Activated naive CD8-positive, alpha-beta T cell treated with anti-CD3 and anti-CD28 coated beads, Interleukin-2, amount 10 ng/mL, durations not matched to agents 7 days and 5 days (primary cell): Measurements from ENCODE around the gene C18orf63. TPM values are rescaled to one million over a fixed set of nuclear protein-coding genes. Genes with fewer than 3 reads are reported as not detected.
A peak's percentile ranks its signal among the peaks of the same experiment; 100 is the strongest.

Source experiments
- ATAC-seq: fragments of 150-1000 bp; cut with Tn5 transposase; one replicate; pipeline ENCODE4 v1.10.0; 2021; ENCODE audit warnings: low read depth, moderate library complexity
- POLR2A ChIA-PET: fragments of 350-600 bp; sonication (Branson Sonifier 250); formaldehyde crosslinking; loops from one replicate; lab custom pipeline; 2021; ENCODE audit warnings: antibody characterized with exemption; lab: Charles Lee
- DNase-seq: peaks from one replicate; pipeline ENCODE4 v3.0.0; 2021
- H3K27ac Mint-ChIP-seq: one replicate; pipeline ENCODE4 v1.8.0; 2022; ENCODE audit warnings: mild to moderate bottlenecking, mixed read lengths
- H3K27me3 Mint-ChIP-seq: one replicate; pipeline ENCODE4 v1.8.0; 2022; ENCODE audit warnings: mild to moderate bottlenecking, moderate library complexity, mixed read lengths
- H3K36me3 Mint-ChIP-seq: one replicate; pipeline ENCODE4 v1.8.0; 2021; ENCODE audit warnings: mild to moderate bottlenecking, mixed read lengths
- H3K4me1 Mint-ChIP-seq: one replicate; pipeline ENCODE4 v1.8.0; 2021; ENCODE audit warnings: mixed read lengths
- H3K4me3 Mint-ChIP-seq: one replicate; pipeline ENCODE4 v1.8.0; 2022; ENCODE audit warnings: mild to moderate bottlenecking, moderate library complexity, mixed read lengths
- H3K9me3 Mint-ChIP-seq: one replicate; pipeline ENCODE4 v1.8.0; 2021; ENCODE audit warnings: mixed read lengths
- total RNA-seq, 2 experiments: library from RNA; stranded (reverse); gene quantifications; one replicate each; pipeline ENCODE4 v1.2.3, GENCODE V29; 2021

C18orf63 gene
- total RNA-seq, 2 experiments from 2014 or later, result not detected

DNA sequence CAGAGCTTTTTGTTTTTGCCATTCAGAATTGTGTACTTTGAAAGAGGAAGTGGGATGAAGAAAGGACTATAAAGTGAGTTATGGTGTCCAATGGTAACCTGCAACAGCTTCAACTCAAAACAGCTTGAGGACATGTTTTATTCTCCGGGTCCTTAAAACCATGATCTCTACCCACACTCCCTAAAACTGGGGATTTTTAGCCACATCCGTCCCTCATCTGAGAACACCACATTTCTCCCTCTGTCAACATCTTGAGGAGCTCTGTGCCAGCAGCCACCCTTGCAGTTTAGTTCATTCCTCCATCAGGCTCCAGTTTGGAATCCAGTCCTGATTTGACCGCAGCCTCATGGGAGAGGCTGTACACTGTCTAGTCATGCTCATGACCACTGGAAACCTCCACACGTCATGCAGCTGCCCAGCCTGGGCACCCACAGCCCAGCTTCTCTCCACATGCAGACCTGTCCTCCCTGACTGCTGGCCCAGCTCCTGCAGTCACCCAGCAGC, 62.6 kb downstream of the C18orf63 start:
- peak; percentile 57 for DNase-seq

GRCh38 chr18:74380916-74381315, 65.3 kb downstream of the C18orf63 start:
- Mint-ChIP-seq H3K27ac (no peak overlapping the region), H3K27me3 (no peaks in the 10 kb centered on the region), H3K4me1 (peaks cover 23% of the 10 kb centered on the region), H3K9me3 (no peaks in the 10 kb centered on the region), H3K36me3 (peaks cover 2% of the 10 kb centered on the region), H3K4me3 (no peak overlapping the region)
- ATAC-seq (no peak), DNase-seq (no peak)
- POLR2A ChIA-PET, result no interaction called here

More for the DNA sequence above, 62.6 kb downstream of the C18orf63 start:
- POLR2A ChIA-PET, result interaction anchor here (0.8 to 1.6 kb wide), 7 partner anchors 23 to 121 kb away, joined by 3 to 8 read pairs (median 4); partner anchors contain the start of gene CNDP2
- H3K9me3 Mint-ChIP-seq, result no peaks in the 10 kb centered on the region
- peak; percentile 66 for ATAC-seq
- H3K4me3 Mint-ChIP-seq, result peak overlapping the region; percentile 59
- peaks cover 37% of the 10 kb centered on the region for H3K4me1 Mint-ChIP-seq
- peaks cover 4% of the 10 kb centered on the region for H3K36me3 Mint-ChIP-seq
- H3K27ac Mint-ChIP-seq, result peak overlapping the region; percentile 86
- no peaks in the 10 kb centered on the region for H3K27me3 Mint-ChIP-seq

DNA sequence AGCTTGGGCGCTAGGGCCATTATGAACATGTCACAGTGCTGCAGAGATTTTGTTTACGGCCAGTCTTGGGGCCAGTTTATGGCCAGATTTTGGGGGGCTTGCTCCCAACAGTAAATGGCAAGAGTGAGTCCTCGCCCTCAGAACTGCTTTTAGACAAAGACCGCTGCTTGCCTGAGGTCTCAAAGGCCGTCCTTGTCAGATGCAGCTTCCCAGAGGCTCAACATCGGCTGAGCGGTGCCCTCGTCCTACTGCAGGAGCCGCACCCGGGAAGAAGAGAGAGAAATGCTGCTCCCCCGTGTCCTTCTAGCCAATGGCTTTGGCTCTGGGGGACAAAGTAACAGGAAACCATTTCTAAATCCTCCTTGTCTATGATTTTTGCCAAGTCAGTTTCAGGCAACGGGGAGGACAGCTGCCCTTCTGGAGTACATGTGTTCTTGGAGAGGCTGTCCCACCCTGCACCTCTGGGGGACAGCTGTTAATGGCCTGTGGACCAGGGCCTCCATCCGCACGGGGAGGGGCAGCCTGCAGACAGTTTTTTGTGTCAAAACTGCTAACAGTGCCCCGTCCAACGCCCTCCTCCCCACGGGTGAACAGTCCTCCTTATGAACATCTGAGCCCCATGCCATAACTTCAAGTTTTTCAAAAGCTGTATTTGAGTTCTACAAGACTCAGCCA, 66.1 kb downstream of the C18orf63 start:
- no peak for DNase-seq
- H3K27ac Mint-ChIP-seq, result no peak overlapping the region
- ATAC-seq, result no peak
- POLR2A ChIA-PET, result no interaction called here
- no peak overlapping the region for H3K4me3 Mint-ChIP-seq
- H3K36me3 Mint-ChIP-seq, result peaks cover 2% of the 10 kb centered on the region
- H3K9me3 Mint-ChIP-seq, result no peaks in the 10 kb centered on the region
- no peaks in the 10 kb centered on the region for H3K27me3 Mint-ChIP-seq
- peaks cover 18% of the 10 kb centered on the region for H3K4me1 Mint-ChIP-seq

GRCh38 chr18:74382481-74383017, 66.9 kb downstream of the C18orf63 start:
- DNase-seq (no peak), ATAC-seq (no peak)
- no peaks in the 10 kb centered on the region for H3K27me3 Mint-ChIP-seq
- H3K36me3 Mint-ChIP-seq, result peaks cover 2% of the 10 kb centered on the region
- H3K4me3 Mint-ChIP-seq, result no peak overlapping the region
- no peak overlapping the region for H3K27ac Mint-ChIP-seq
- H3K9me3 Mint-ChIP-seq, result no peaks in the 10 kb centered on the region
- POLR2A ChIA-PET, result no interaction called here
- H3K4me1 Mint-ChIP-seq, result peaks cover 17% of the 10 kb centered on the region

DNA sequence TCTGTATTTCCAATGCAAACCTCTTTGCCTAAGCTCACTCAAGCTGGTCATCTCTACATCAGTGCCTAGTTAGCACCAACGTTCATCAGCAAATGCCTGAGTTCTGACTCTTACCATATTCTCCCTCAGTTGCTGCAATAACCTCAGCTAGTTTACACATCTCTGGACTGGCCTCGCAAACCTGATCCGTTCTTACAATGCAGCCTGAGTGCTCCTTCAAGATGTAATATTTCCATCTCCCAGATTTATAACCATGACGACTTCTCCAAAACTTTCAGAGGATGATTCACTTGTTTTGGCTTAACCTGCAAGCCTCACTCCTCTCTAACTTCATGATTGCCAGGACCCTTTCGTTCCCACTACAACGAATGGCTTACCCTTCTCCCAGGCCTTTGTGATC, 71.7 kb downstream of the C18orf63 start:
- ATAC-seq, result no peak
- no peak for DNase-seq
- POLR2A ChIA-PET, result interaction anchor here (0.6 kb wide), 1 partner anchor 22 kb away, joined by 3 read pairs; no protein-coding TSS in a partner anchor
- H3K4me3 Mint-ChIP-seq, result no peak overlapping the region
- no peak overlapping the region for H3K27ac Mint-ChIP-seq
- H3K9me3 Mint-ChIP-seq, result no peaks in the 10 kb centered on the region
- H3K36me3 Mint-ChIP-seq, result no peaks in the 10 kb centered on the region
- no peaks in the 10 kb centered on the region for H3K27me3 Mint-ChIP-seq
- peaks cover 12% of the 10 kb centered on the region for H3K4me1 Mint-ChIP-seq

GRCh38 chr18:74388227-74388626, 72.6 kb downstream of the C18orf63 start:
- Mint-ChIP-seq H3K9me3 (no peaks in the 10 kb centered on the region), H3K4me3 (no peak overlapping the region), H3K4me1 (peaks cover 12% of the 10 kb centered on the region), H3K27me3 (no peaks in the 10 kb centered on the region), H3K27ac (no peak overlapping the region), H3K36me3 (no peaks in the 10 kb centered on the region)
- POLR2A ChIA-PET, result interaction anchor here (1.1 kb wide), 1 partner anchor 14 kb away, joined by 4 read pairs; no protein-coding TSS in a partner anchor
- DNase-seq (no peak), ATAC-seq (no peak)

DNA sequence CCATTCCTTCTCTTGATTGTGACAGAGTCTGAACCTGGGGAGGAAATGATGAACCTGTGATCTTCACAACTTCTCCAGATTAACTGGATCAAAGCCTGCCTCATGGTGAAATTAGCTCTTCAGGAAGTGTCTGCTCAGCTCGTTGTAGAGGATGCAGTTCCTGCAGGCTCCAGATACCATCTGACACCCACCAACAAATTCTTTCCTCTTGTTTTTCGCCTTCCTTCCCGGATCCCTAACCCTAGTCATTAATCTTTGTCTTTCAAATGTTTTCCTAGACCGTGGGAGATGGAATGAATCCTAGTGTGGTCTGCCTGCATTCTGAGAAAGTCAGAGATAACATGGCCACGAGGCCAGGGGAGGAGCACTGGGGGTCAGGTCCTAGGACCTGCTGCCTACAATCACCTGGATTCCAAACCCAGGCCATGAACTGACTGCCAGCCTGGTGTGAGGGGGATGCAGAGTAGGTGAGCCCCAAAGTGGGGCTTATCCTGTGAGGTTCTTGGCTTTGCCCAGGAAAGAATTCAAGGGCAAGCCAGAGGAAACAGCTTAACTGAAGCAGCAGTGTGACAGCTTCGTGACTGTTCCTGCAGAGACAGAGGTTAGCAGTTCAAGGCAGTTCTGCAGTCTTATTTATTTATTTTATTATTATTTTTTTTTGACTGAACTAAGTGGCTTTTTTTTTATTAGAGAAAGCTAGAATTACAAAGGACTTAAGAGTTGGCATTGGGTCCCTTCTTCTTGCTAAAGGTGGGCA, 73.7 kb downstream of the C18orf63 start:
- peak overlapping the region; percentile 22 for H3K27ac Mint-ChIP-seq
- ATAC-seq, result peak; percentile 56

DNA sequence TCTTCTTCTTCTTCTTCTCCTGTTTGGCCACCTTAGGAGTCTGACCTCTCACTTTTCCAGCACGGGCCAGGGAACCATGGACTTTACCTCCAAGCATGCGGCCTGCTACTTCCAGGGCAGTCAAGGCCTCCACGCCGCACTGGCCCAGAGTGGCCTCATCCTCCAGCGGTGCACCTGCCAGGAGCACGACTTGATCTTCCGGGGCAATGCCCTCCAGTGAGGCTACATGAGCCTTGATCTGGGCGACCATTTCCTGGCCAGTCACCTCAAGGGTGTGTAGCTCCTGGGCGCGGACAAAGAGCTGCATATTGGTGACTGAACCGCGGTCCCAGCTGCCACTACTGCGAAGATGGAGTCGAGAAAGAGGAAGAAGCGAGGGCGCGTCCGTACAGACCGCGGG, 74.4 kb downstream of the C18orf63 start:
- Mint-ChIP-seq H3K27ac (no peak overlapping the region), H3K27me3 (peaks cover 8% of the 10 kb centered on the region), H3K9me3 (no peaks in the 10 kb centered on the region), H3K36me3 (no peaks in the 10 kb centered on the region), H3K4me1 (peaks cover 12% of the 10 kb centered on the region), H3K4me3 (no peak overlapping the region)
- POLR2A ChIA-PET, result no interaction called here
- ATAC-seq (no peak), DNase-seq (no peak)

More for the DNA sequence above, 73.7 kb downstream of the C18orf63 start:
- POLR2A ChIA-PET, result interaction anchor here (0.6 to 1.1 kb wide), 3 partner anchors 10 to 15 kb away, joined by 3 to 4 read pairs (median 4); no protein-coding TSS in a partner anchor
- no peaks in the 10 kb centered on the region for H3K9me3 Mint-ChIP-seq
- DNase-seq, result no peak
- H3K4me1 Mint-ChIP-seq, result peaks cover 12% of the 10 kb centered on the region
- H3K27me3 Mint-ChIP-seq, result peaks cover 3% of the 10 kb centered on the region
- H3K4me3 Mint-ChIP-seq, result no peak overlapping the region
- H3K36me3 Mint-ChIP-seq, result no peaks in the 10 kb centered on the region

GRCh38 chr18:74390900-74391299, 75.3 kb downstream of the C18orf63 start:
- H3K27ac Mint-ChIP-seq, result no peak overlapping the region
- no peaks in the 10 kb centered on the region for H3K36me3 Mint-ChIP-seq
- POLR2A ChIA-PET, result interaction anchor here (1.2 kb wide), 1 partner anchor 108 kb away, joined by 3 read pairs; no protein-coding TSS in a partner anchor
- ATAC-seq (no peak), DNase-seq (no peak)
- H3K4me3 Mint-ChIP-seq, result no peak overlapping the region
- peaks cover 12% of the 10 kb centered on the region for H3K4me1 Mint-ChIP-seq
- H3K27me3 Mint-ChIP-seq, result peaks cover 11% of the 10 kb centered on the region
- no peaks in the 10 kb centered on the region for H3K9me3 Mint-ChIP-seq

DNA sequence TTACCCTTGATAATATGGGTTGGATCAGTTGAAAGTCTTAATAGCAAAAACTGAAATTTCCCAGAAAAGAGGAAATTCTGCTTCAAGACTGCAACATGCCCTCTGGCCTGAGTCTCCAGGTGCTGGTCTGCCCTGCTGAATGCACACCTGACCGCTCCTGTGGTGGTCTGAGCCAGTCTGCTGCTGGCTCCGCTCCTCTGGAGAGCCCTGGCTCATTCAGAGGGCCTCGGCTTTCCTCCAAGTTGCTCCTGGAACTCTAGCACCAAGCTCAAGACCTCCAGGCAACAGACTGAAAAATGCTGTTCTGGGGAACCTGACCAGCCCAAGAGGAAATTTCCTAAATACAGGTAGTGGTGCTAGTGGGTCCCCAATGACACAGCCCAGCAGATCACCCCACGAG, 76.7 kb downstream of the C18orf63 start:
- Mint-ChIP-seq H3K27ac (no peak overlapping the region), H3K9me3 (no peaks in the 10 kb centered on the region), H3K4me3 (no peak overlapping the region), H3K36me3 (no peaks in the 10 kb centered on the region), H3K27me3 (peaks cover 11% of the 10 kb centered on the region), H3K4me1 (peaks cover 12% of the 10 kb centered on the region)
- ATAC-seq (no peak), DNase-seq (no peak)
- POLR2A ChIA-PET, result no interaction called here

DNA sequence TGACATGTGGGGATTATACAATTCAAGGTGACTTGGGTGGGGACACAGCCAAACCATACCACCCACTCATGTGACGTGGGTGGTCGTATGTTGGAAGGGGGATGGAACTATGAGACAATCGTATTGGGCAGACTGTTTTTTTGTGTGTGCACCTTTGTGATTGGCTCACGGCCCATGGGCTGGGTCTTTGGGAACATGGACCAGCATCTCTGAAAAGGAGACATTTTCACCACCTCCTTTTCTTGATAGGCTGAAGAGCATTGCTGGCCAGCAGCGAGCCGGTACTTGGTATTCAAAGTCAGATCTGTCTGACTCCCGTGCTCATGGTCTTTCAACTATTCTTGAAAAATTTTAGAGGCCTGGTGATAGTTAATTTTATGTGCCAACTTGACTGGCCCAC, 79.4 kb downstream of the C18orf63 start:
- H3K4me3 Mint-ChIP-seq, result no peak overlapping the region
- H3K9me3 Mint-ChIP-seq, result no peaks in the 10 kb centered on the region
- DNase-seq, result no peak
- H3K27ac Mint-ChIP-seq, result no peak overlapping the region
- POLR2A ChIA-PET, result no interaction called here
- no peaks in the 10 kb centered on the region for H3K36me3 Mint-ChIP-seq
- peaks cover 17% of the 10 kb centered on the region for H3K4me1 Mint-ChIP-seq
- peaks cover 11% of the 10 kb centered on the region for H3K27me3 Mint-ChIP-seq
- ATAC-seq, result no peak

DNA sequence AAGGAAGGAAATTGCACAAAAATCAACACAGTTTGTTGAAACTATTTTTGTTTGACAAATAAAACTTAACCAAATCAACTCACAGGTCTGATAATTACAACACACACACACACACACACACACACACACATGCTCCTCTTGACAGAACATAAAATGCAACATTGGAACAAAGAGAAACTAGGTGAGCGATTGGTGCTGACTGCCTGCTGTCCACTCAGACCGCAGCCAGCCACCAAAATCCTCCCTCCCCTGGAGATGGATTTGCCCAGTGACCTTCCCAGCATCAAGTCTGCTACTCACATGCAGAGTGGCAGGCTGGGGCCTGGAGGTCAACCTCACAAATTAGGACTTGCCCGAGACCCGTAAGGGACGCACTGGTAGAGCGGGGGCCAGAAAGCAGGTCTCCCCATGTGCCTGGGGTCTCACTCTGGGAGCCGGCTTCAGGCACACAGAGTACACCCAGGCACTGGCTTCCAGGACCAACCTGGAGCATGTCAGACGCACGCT, 80.1 kb downstream of the C18orf63 start:
- peaks cover 21% of the 10 kb centered on the region for H3K4me1 Mint-ChIP-seq
- POLR2A ChIA-PET, result no interaction called here
- no peak overlapping the region for H3K4me3 Mint-ChIP-seq

More for the DNA sequence above, 80.1 kb downstream of the C18orf63 start:
- Mint-ChIP-seq H3K27ac (no peak overlapping the region), H3K36me3 (no peaks in the 10 kb centered on the region), H3K9me3 (no peaks in the 10 kb centered on the region), H3K27me3 (peaks cover 11% of the 10 kb centered on the region)
- DNase-seq (no peak), ATAC-seq (no peak)
